OCI-LY3 (cell line): ENCODE data around the gene ABLIM2.

ENCODE experiments used
- H2AFZ ChIP-seq: fragments of 200-600, 300-600 bp; shearing (Covaris generic); 2 replicates; pipeline ENCODE4 v1.6.0; 2014; ENCODE audit warnings: antibody characterized with exemption, low read depth, low read length
- H3K27ac ChIP-seq: fragments of 200-600, 300-600 bp; sonication (generic); 2 replicates; pipeline ENCODE4 v1.5.1; 2014; ENCODE audit warnings: mild to moderate bottlenecking, low read length, moderate library complexity, mixed read lengths
- H3K27me3 ChIP-seq: fragments of 200-600, 300-600 bp; sonication (generic); 2 replicates; pipeline ENCODE4 v1.6.1; 2014; ENCODE audit warnings: low read depth, low read length, mixed read lengths
- H3K36me3 ChIP-seq: fragments of 200-600, 300-600 bp; sonication (generic); replicated peaks from 2 replicates; pipeline ENCODE3; 2014; ENCODE audit warnings: low read depth, low read length, mixed read lengths
- H3K4me1 ChIP-seq: fragments of 300-600, 200-600 bp; sonication (generic); 2 replicates; pipeline ENCODE4 v1.6.1; 2014; ENCODE audit warnings: low read length, mixed read lengths
- H3K4me2 ChIP-seq: fragments of 200-600, 300-600 bp; sonication (generic); 2 replicates; pipeline ENCODE4 v1.6.1; 2014; ENCODE audit warnings: low read length, mixed read lengths
- H3K4me3 ChIP-seq: fragments of 300-600, 200-600 bp; sonication (generic); 2 replicates; pipeline ENCODE4 v1.5.1; 2014; ENCODE audit warnings: antibody characterized with exemption, mild to moderate bottlenecking, low read length, moderate library complexity
- H3K79me2 ChIP-seq: fragments of 300-600, 200-600 bp; shearing (Covaris generic); 2 replicates; pipeline ENCODE4 v1.6.1; 2014; ENCODE audit warnings: mild to moderate bottlenecking, low read length, mixed read lengths
- H3K9ac ChIP-seq: fragments of 300-600, 200-600 bp; shearing (Covaris generic); 2 replicates; pipeline ENCODE4 v1.6.0; 2014; ENCODE audit warnings: mild to moderate bottlenecking, low read length, moderate library complexity
- H3K9me3 ChIP-seq: fragments of 200-600, 300-600 bp; shearing (Covaris generic); 2 replicates; pipeline ENCODE4 v1.6.1; 2014; ENCODE audit warnings: low read length, mixed read lengths; ENCODE audit not compliant: insufficient read depth
- H4K20me1 ChIP-seq: fragments of 200-600, 300-600 bp; sonication (generic); 2 replicates; pipeline ENCODE4 v1.6.1; 2016; ENCODE audit warnings: low read length, mixed read lengths; ENCODE audit not compliant: insufficient read depth
- EZH2phosphoT487 ChIP-seq: fragments of 200-600 bp; shearing (Covaris generic); IDR thresholded peaks from 2 replicates; pipeline ENCODE4 v1.6.1; 2018; ENCODE audit warnings: antibody characterized with exemption, mixed run types, low read depth
- TF ChIP-seq, protein P1 (sequence below): fragments of 200-600, 300-600 bp; sonication (generic); IDR thresholded peaks from 2 replicates; pipeline ENCODE4 v1.5.1; 2014; ENCODE audit warnings: antibody characterized with exemption, low read length, low read depth

ABLIM2 gene

GRCh38 chr4:7989654-7990053 lies 169.0 kb downstream of the ABLIM2 start:
- Histone ChIP-seq H3K9me3 (no peaks in the 10 kb centered on the region), H3K4me1 (no peaks in the 10 kb centered on the region), H3K79me2 (no peaks in the 10 kb centered on the region), H2AFZ (no peak overlapping the region), H3K4me2 (no peak overlapping the region), H3K9ac (no peak overlapping the region), H3K4me3 (no peak overlapping the region), H3K27ac (no peak overlapping the region), H3K36me3 (no peaks in the 10 kb centered on the region), H4K20me1 (no peaks in the 10 kb centered on the region), H3K27me3 (no peaks in the 10 kb centered on the region)
- TF ChIP-seq, protein P1, sequence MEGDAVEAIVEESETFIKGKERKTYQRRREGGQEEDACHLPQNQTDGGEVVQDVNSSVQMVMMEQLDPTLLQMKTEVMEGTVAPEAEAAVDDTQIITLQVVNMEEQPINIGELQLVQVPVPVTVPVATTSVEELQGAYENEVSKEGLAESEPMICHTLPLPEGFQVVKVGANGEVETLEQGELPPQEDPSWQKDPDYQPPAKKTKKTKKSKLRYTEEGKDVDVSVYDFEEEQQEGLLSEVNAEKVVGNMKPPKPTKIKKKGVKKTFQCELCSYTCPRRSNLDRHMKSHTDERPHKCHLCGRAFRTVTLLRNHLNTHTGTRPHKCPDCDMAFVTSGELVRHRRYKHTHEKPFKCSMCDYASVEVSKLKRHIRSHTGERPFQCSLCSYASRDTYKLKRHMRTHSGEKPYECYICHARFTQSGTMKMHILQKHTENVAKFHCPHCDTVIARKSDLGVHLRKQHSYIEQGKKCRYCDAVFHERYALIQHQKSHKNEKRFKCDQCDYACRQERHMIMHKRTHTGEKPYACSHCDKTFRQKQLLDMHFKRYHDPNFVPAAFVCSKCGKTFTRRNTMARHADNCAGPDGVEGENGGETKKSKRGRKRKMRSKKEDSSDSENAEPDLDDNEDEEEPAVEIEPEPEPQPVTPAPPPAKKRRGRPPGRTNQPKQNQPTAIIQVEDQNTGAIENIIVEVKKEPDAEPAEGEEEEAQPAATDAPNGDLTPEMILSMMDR: no peak
- TF ChIP-seq EZH2phosphoT487: no peak

GRCh38 chr4:7988437-7988836 lies 170.2 kb downstream of the ABLIM2 start:
- H3K4me1 ChIP-seq: no peaks in the 10 kb centered on the region
- H2AFZ ChIP-seq: no peak overlapping the region
- TF ChIP-seq, protein P1: no peak
- TF ChIP-seq EZH2phosphoT487: no peak
- no peak overlapping the region for H3K4me3 ChIP-seq
- H3K9ac ChIP-seq: no peak overlapping the region
- no peaks in the 10 kb centered on the region for H3K27me3 ChIP-seq
- no peak overlapping the region for H3K27ac ChIP-seq
- no peaks in the 10 kb centered on the region for H3K79me2 ChIP-seq
- no peak overlapping the region for H3K4me2 ChIP-seq
- no peaks in the 10 kb centered on the region for H3K9me3 ChIP-seq
- H3K36me3 ChIP-seq: no peaks in the 10 kb centered on the region
- H4K20me1 ChIP-seq: no peaks in the 10 kb centered on the region

- Histone ChIP-seq H2AFZ (no peak overlapping the region), H3K27me3 (no peaks in the 10 kb centered on the region), H3K4me2 (no peak overlapping the region), H3K9ac (no peak overlapping the region), H3K4me3 (no peak overlapping the region), H3K9me3 (no peaks in the 10 kb centered on the region), H3K79me2 (no peaks in the 10 kb centered on the region), H3K27ac (no peak overlapping the region), H3K4me1 (no peaks in the 10 kb centered on the region), H4K20me1 (no peaks in the 10 kb centered on the region), H3K36me3 (no peaks in the 10 kb centered on the region)
- TF ChIP-seq EZH2phosphoT487: no peak
- TF ChIP-seq, protein P1: peak; percentile 83
Measured at GRCh38 chr4:7987148-7987989, 171.2 kb downstream of the ABLIM2 start.

GRCh38 chr4:7985891-7986441 lies 172.6 kb downstream of the ABLIM2 start:
- no peak overlapping the region for H3K4me2 ChIP-seq
- no peak overlapping the region for H3K27ac ChIP-seq

More at GRCh38 chr4:7985891-7986441, 172.6 kb downstream of the ABLIM2 start:
- Histone ChIP-seq H3K27me3 (no peaks in the 10 kb centered on the region), H3K9me3 (no peaks in the 10 kb centered on the region), H3K36me3 (no peaks in the 10 kb centered on the region), H4K20me1 (no peaks in the 10 kb centered on the region), H3K79me2 (no peaks in the 10 kb centered on the region), H3K4me3 (no peak overlapping the region), H3K4me1 (no peaks in the 10 kb centered on the region), H2AFZ (no peak overlapping the region), H3K9ac (no peak overlapping the region)
- no peak for TF ChIP-seq EZH2phosphoT487
- TF ChIP-seq, protein P1: no peak
